Endothelial cell of umbilical vein (primary cell): Measurements from ENCODE around the gene ATP6AP2. TPM values are rescaled to one million over a fixed set of nuclear protein-coding genes. Genes with fewer than 3 reads are reported as not detected.

Source experiments
- BruUV-seq: library from RNA; stranded (reverse); fragments of 400-500 nt; replicated peaks from 2 replicates; lab custom pipeline; 2021; lab: Mats Ljungman, UMichigan
- CTCF ChIA-PET: fragments of 300-600, 350-600 bp; sonication (Branson Sonifier 250); formaldehyde crosslinking; loops from one replicate; lab custom pipeline; 2021; ENCODE audit warnings: antibody characterized with exemption, inconsistent platforms; lab: Charles Lee
- POLR2A ChIA-PET: fragments of 300-600, 350-600 bp; sonication (Branson Sonifier 250); formaldehyde crosslinking; loops from one replicate; lab custom pipeline; 2021; ENCODE audit warnings: antibody characterized with exemption, inconsistent platforms; lab: Charles Lee
- DNase-seq: peaks from one replicate; pipeline ENCODE4 v3.0.0-alpha.2; 2011; ENCODE audit warnings: low read depth, low spot score
- FAIRE-seq: peaks from 2 replicates; lab custom pipeline; 2011; peaks lifted over from hg19 to GRCh38; lab: Jason Lieb, UNC
- H2AFZ ChIP-seq: 2 replicates; pipeline ENCODE4 v1.6.0; 2012; ENCODE audit warnings: low read depth, low read length, control low read depth, inconsistent platforms
- H3K27ac ChIP-seq: 2 replicates; pipeline ENCODE4 v1.5.1; 2011; ENCODE audit warnings: low read depth, mild to moderate bottlenecking, control low read depth, low read length, moderate library complexity; ENCODE audit not compliant: insufficient read depth
- H3K27me3 ChIP-seq, 2 experiments: 2 replicates each; pipeline versions ENCODE4 v1.6.0 to v1.6.1; 2011; ENCODE audit warnings: low read length in 2 of 2, mixed read lengths in 1 of 2; ENCODE audit not compliant: control insufficient read depth in 2 of 2, insufficient read depth in 2 of 2
- H3K36me3 ChIP-seq, 2 experiments: 2 replicates in 1 of 2; 3 replicates in 1 of 2; pipeline ENCODE4 v1.5.1; 2011; ENCODE audit warnings: low read length in 2 of 2, mild to moderate bottlenecking in 1 of 2, moderate library complexity in 1 of 2; ENCODE audit not compliant: control insufficient read depth in 2 of 2, insufficient read depth in 2 of 2; ENCODE audit errors: extremely low read depth in 1 of 2
- H3K4me1 ChIP-seq: 3 replicates; pipeline ENCODE4 v1.5.1; 2011; ENCODE audit warnings: mild to moderate bottlenecking, low read length; ENCODE audit not compliant: control insufficient read depth, insufficient read depth; ENCODE audit errors: extremely low read depth
- H3K4me2 ChIP-seq: 2 replicates; pipeline ENCODE4 v1.6.1; 2011; ENCODE audit warnings: low read length, control low read depth, mixed read lengths; ENCODE audit not compliant: insufficient read depth
- H3K4me3 ChIP-seq, 3 experiments: fragments of 200-600 bp in 1 of 3; sonication (generic), shearing (Covaris generic) in 1 of 3; replicated peaks in 1 of 3; 2 replicates each; pipeline ENCODE4 v1.5.1; 2011 to 2016; ENCODE audit warnings: control low read depth in 3 of 3, low read length in 3 of 3, mild to moderate bottlenecking in 2 of 3, inconsistent platforms in 1 of 3, low read depth in 1 of 3, moderate library complexity in 1 of 3; ENCODE audit not compliant: insufficient read depth in 1 of 3
- H3K79me2 ChIP-seq: 2 replicates; pipeline ENCODE4 v1.6.0; 2012; ENCODE audit warnings: low read length, inconsistent platforms; ENCODE audit not compliant: control insufficient read depth, insufficient read depth
- H3K9ac ChIP-seq: replicated peaks from 2 replicates; pipeline ENCODE3; 2011; ENCODE audit warnings: low read length, control low read depth; ENCODE audit not compliant: insufficient read depth; ENCODE audit errors: extremely low read depth
- H3K9me1 ChIP-seq: replicated peaks from 3 replicates; pipeline ENCODE4 v1.6.0; 2011; ENCODE audit warnings: mild to moderate bottlenecking, low read length; ENCODE audit not compliant: control insufficient read depth, insufficient read depth; ENCODE audit errors: extremely low read depth
- H3K9me3 ChIP-seq: replicated peaks from 2 replicates; pipeline ENCODE4 v1.5.1; 2012; ENCODE audit warnings: low read length, inconsistent platforms; ENCODE audit not compliant: control insufficient read depth, insufficient read depth
- H4K20me1 ChIP-seq: replicated peaks from 2 replicates; pipeline ENCODE3; 2011; ENCODE audit warnings: mild to moderate bottlenecking, low read length; ENCODE audit not compliant: control insufficient read depth, insufficient read depth; ENCODE audit errors: extremely low read depth
- CTCF ChIP-seq, 2 donors: IDR thresholded peaks; 1 replicate in 1 of 2; 2 replicates in 1 of 2; pipeline ENCODE4 v1.5.1; 2011; ENCODE audit warnings: low read length in 2 of 2, mild to moderate bottlenecking in 2 of 2, moderate library complexity in 2 of 2, control low read depth in 1 of 2, inconsistent platforms in 1 of 2, low read depth in 1 of 2; ENCODE audit not compliant: insufficient read depth in 1 of 2; ENCODE audit errors: extremely low read depth in 1 of 2
- MYC ChIP-seq: IDR thresholded peaks from one replicate; pipeline ENCODE4 v1.6.1; 2011; ENCODE audit warnings: mild to moderate bottlenecking, low read depth, low read length
- POLR2A ChIP-seq: IDR thresholded peaks from 2 replicates; pipeline ENCODE4 v1.6.1; 2012; ENCODE audit warnings: low read depth, mild to moderate bottlenecking, control low read depth, low read length
- POLR2AphosphoS5 ChIP-seq: IDR thresholded peaks from 2 replicates; pipeline ENCODE4 v1.6.1; 2012; ENCODE audit warnings: low read depth, mild to moderate bottlenecking, control low read depth, low read length, moderate library complexity; ENCODE audit not compliant: insufficient read depth
- dilution Hi-C: fragments of 300-500 bp; cut with MboI; formaldehyde crosslinking; loops from one replicate; pipeline ENCODE4 v1.15.0; 2019; ENCODE audit warnings: low sequenced_read_pairs; ENCODE audit not compliant: extremely low pct_ligation_motif_present
- intact Hi-C: fragments of 100-400 bp; cut with micrococcal nuclease; formaldehyde crosslinking; loops from one replicate; pipeline ENCODE4 v1.10.0; 2022
- polyA plus RNA-seq, 4 experiments: library from polyadenylated mRNA; depleted of rRNA in 3 of 4; stranded (reverse) in 3 of 4; unstranded in 1 of 4; fragments of >200 nt; gene quantifications; 2 replicates each; pipeline versions ENCODE4 v1.2.1 to v1.2.3, GENCODE V29; 2011 to 2012; ENCODE audit warnings: missing spikeins in 1 of 4
- total RNA-seq: library from RNA; stranded (reverse); gene quantifications from 2 replicates; pipeline ENCODE4 v1.2.3, GENCODE V29; 2021

Gene ATP6AP2
- total and polyA plus RNA-seq, 2 donors (not counting 3 experiments of a cell fraction or from before 2014, with no cell fraction given): 84.6 to 95.9 TPM

DNA sequence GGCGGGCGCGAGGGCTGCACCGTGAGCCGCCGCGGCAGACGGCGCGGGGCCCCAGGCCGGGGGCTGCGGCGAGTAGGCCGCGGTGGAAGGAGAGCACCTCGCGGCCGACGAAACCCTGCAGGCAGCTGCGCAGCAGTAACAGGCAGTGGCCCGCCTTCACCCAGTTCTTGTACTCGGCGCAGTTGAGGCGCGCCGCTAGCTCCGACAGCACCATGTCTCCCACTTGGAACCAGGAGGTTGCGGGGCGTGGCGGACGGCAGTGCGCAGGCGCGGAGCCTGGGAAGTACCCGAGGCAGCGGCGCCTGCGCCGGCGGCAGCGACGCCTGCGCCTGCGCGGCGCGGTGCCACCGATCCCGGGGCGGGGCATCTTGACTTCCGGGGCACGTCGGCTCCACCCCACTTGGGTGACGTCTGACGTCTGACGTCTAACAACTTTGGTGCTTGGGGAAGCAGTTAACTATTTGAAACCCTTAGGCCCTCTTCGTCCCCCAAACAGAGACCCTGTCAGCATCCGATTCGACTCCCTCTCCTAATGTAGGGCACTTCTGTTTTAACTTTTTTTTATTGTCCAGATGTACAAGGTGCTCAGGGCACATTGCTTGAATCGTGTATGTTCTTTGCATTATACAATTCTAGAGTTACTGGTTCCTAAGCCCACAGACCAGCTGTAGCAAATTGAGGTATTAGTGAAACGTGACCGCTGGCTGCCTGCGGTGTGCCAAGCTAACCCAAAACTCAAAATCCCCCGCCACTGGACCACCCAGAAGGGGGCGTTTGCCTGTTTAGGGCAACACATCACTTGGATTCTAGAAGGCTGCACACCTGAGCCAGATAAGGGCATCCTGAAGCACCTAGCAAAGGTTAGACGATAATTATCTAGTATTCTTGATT, 66.8 kb downstream of the ATP6AP2 start, which contains the start of gene CXorf38:
Gene CXorf38 (minus strand): TSS at position 255 of the 891 bp plus-strand sequence. CDS start 41 bp downstream, at position 214.
- DNase-seq (peak; percentile 90), FAIRE-seq (peak; percentile 81)
- TF ChIP-seq POLR2AphosphoS5 (peak; percentile 87), POLR2A (peak; percentile 83), MYC (no peak)
- no peaks in the 10 kb centered on the region for H3K9me1 ChIP-seq
- peak within 1 kb of the TSS; percentile 78 for H3K9ac ChIP-seq
- CTCF ChIA-PET: interaction anchor here (1.0 to 2.5 kb wide), 2 partner anchors 104 to 468 kb away, joined by 3 to 17 read pairs; no protein-coding TSS in a partner anchor
- H3K4me3 ChIP-seq: peak within 1 kb of the TSS; percentile 78 to 82 (median 81)
- peak within 1 kb of the TSS; percentile 64 for H3K27ac ChIP-seq
- H3K4me2 ChIP-seq: peak within 1 kb of the TSS; percentile 91
- no peaks in the 10 kb centered on the region for H4K20me1 ChIP-seq
- BruUV-seq: no TSS peak
- peaks cover 21% of the 10 kb centered on the region for H3K4me1 ChIP-seq
- dilution Hi-C loops: no loop called here
- H3K27me3 ChIP-seq: no peaks in the 10 kb centered on the region
- H3K36me3 ChIP-seq: no peaks in the 10 kb centered on the region
- H2AFZ ChIP-seq: peak within 1 kb of the TSS; percentile 15
- H3K9me3 ChIP-seq: no peaks in the 10 kb centered on the region
- POLR2A ChIA-PET: no interaction called here
- peaks cover 36% of the 10 kb centered on the region for H3K79me2 ChIP-seq
- intact Hi-C loops: loop anchor here (2.0 kb wide), 1 partner anchor 103 kb away; no protein-coding TSS in a partner anchor

DNA sequence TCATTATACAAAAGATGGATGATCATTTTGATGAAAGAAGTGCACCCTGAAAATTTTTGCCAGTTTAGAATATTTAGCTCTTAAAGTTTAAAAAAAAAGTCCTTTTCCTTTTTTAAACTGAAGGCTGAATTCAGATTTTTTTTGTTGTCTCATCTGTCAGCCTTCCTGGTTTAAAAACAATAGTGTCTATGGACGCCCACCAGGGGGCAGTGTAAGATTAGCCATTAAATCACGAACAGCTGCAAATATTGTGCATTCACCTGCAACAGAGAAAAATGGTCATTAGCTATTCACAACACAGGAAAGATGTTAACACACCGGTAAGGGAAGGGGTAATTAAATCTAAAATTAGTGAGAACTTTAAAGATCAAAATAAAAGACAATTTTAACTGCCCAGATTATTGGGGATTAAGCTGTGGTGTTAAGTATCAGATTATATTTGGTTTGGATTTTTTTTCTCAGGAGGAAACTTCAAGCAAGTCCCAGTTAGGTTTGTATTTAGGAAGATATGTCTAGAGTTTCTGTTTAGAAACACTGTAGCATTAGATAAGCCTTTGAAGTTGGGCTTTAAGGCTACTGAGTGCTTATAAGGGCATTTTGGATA, 71.0 kb downstream of the ATP6AP2 start:
- Histone ChIP-seq H3K36me3 (peaks cover 0 to 6% of the 10 kb centered on the region in 2 experiments), H2AFZ (no peak overlapping the region), H3K9me3 (no peaks in the 10 kb centered on the region), H3K79me2 (peaks cover 6% of the 10 kb centered on the region), H3K9ac (no peak overlapping the region), H3K9me1 (no peaks in the 10 kb centered on the region), H3K4me1 (no peaks in the 10 kb centered on the region), H3K27me3 (no peaks in the 10 kb centered on the region), H3K4me2 (no peak overlapping the region), H3K27ac (no peak overlapping the region), H3K4me3 (no peak overlapping the region), H4K20me1 (no peaks in the 10 kb centered on the region)
- intact Hi-C loops: loop anchor here (1.0 to 5.0 kb wide), 5 partner anchors 107 to 466 kb away; partner anchors contain the start of gene USP9X
- ChIA-PET CTCF (interaction anchor here (0.6 to 3.9 kb wide), 26 partner anchors 17 to 601 kb away, joined by 3 to 68 read pairs (median 4); no protein-coding TSS in a partner anchor), POLR2A (no interaction called here)
- dilution Hi-C loops: no loop called here
- DNase-seq (peak; percentile 61), FAIRE-seq (peak; percentile 88)
- BruUV-seq: no TSS peak
- TF ChIP-seq POLR2AphosphoS5 (no peak), CTCF (IDR thresholded peaks at IDR 0.05; ENCODE audit: extremely low read depth in 1 of 2, insufficient read depth in 1 of 2, low read depth in 1 of 2, low read length in 2 of 2) (peak; percentile 18 to 28)
